IMR-90 (cell line): ENCODE results near the gene APOL5. TPM values are rescaled to one million over a fixed set of nuclear protein-coding genes. Genes with fewer than 3 reads are reported as not detected.

Experiments used
- ATAC-seq: fragments of 200-7000 bp; cut with Tn5 transposase; 2 replicates; pipeline ENCODE4 v1.9.1; 2020; ENCODE audit warnings: low read depth, mild to moderate bottlenecking, moderate library complexity
- BruUV-seq: library from RNA; stranded (reverse); fragments of 400-500 nt; replicated peaks from 2 replicates; lab custom pipeline; 2021; lab: Mats Ljungman, UMichigan
- CTCF ChIA-PET: fragments of 300-600 bp; formaldehyde crosslinking; extraction: SDS; loops from one replicate; lab custom pipeline; 2021; ENCODE audit warnings: antibody characterized with exemption; lab: Yijun Ruan, JAX
- POLR2A ChIA-PET: fragments of 300-600 bp; sonication (Branson Sonifier 250); formaldehyde crosslinking; loops from one replicate; lab custom pipeline; 2022; ENCODE audit warnings: antibody characterized with exemption; ENCODE audit not compliant: unreplicated experiment; lab: Charles Lee
- DNase-seq: peaks from one replicate; pipeline ENCODE4 v3.0.0; 2013
- H2AFZ ChIP-seq: replicated peaks from 2 replicates; pipeline ENCODE3; 2013; ENCODE audit warnings: low read length, mild to moderate bottlenecking; ENCODE audit not compliant: poor library complexity
- H2AK5ac ChIP-seq: 2 replicates; pipeline ENCODE4 v1.6.1; 2013; ENCODE audit warnings: low read depth, low read length, inconsistent platforms
- H2AK9ac ChIP-seq: replicated peaks from 2 replicates; pipeline ENCODE3; 2013; ENCODE audit warnings: mild to moderate bottlenecking, low read depth, low read length, moderate library complexity; ENCODE audit not compliant: poor library complexity
- H2BK120ac ChIP-seq: 2 replicates; pipeline ENCODE4 v1.6.1; 2013; ENCODE audit warnings: low read depth, low read length, inconsistent platforms
- H2BK15ac ChIP-seq: 3 replicates; pipeline ENCODE4 v1.6.1; 2013; ENCODE audit warnings: low read depth, low read length, inconsistent platforms
- H2BK20ac ChIP-seq: 2 replicates; pipeline ENCODE4 v1.6.1; 2013; ENCODE audit warnings: low read depth, mild to moderate bottlenecking, inconsistent platforms, low read length, moderate library complexity
- H2BK5ac ChIP-seq: 2 replicates; pipeline ENCODE4 v1.6.1; 2013; ENCODE audit warnings: mild to moderate bottlenecking, low read depth, low read length, inconsistent platforms; ENCODE audit not compliant: poor library complexity, severe bottlenecking
- H3K14ac ChIP-seq: replicated peaks from 2 replicates; pipeline ENCODE4 v1.6.1; 2013; ENCODE audit warnings: low read depth, low read length, inconsistent platforms
- H3K18ac ChIP-seq: 2 replicates; pipeline ENCODE4 v1.6.1; 2013; ENCODE audit warnings: low read depth, low read length, control low read depth
- H3K23ac ChIP-seq: 2 replicates; pipeline ENCODE4 v1.6.1; 2013; ENCODE audit warnings: low read depth, low read length, inconsistent platforms
- H3K27ac ChIP-seq: 2 replicates; pipeline ENCODE4 v1.5.1; 2013; ENCODE audit warnings: mild to moderate bottlenecking, control low read depth, low read length; ENCODE audit not compliant: insufficient read depth
- H3K27me3 ChIP-seq: 2 replicates; pipeline ENCODE4 v1.6.1; 2013; ENCODE audit warnings: low read length; ENCODE audit not compliant: control insufficient read depth, insufficient read depth
- H3K36me3 ChIP-seq: 2 replicates; pipeline ENCODE4 v1.6.1; 2013; ENCODE audit warnings: low read length, mixed read lengths; ENCODE audit not compliant: control insufficient read depth, insufficient read depth
- H3K4ac ChIP-seq: 2 replicates; pipeline ENCODE4 v1.6.1; 2013; ENCODE audit warnings: low read depth, low read length, inconsistent platforms
- H3K4me1 ChIP-seq: 2 replicates; pipeline ENCODE4 v1.6.1; 2013; ENCODE audit warnings: low read length, mixed read lengths; ENCODE audit not compliant: control insufficient read depth, insufficient read depth
- H3K4me2 ChIP-seq: 2 replicates; pipeline ENCODE4 v1.6.1; 2013; ENCODE audit warnings: low read depth, mild to moderate bottlenecking, control low read depth, low read length, moderate library complexity
- H3K4me3 ChIP-seq: 2 replicates; pipeline ENCODE4 v1.5.1; 2013; ENCODE audit warnings: low read depth, mild to moderate bottlenecking, control low read depth, low read length, moderate library complexity; ENCODE audit not compliant: insufficient read depth
- H3K56ac ChIP-seq: 2 replicates; pipeline ENCODE4 v1.6.1; 2013; ENCODE audit warnings: low read length, inconsistent platforms; ENCODE audit not compliant: insufficient read depth; ENCODE audit errors: extremely low read depth
- H3K79me1 ChIP-seq, 2 experiments: 2 replicates each; pipeline ENCODE4 v1.6.1; 2013; ENCODE audit warnings: low read length in 2 of 2, inconsistent platforms in 1 of 2, low read depth in 1 of 2
- H3K9ac ChIP-seq: 2 replicates; pipeline ENCODE4 v1.6.1; 2013; ENCODE audit warnings: low read depth, low read length, control low read depth
- H3K9me1 ChIP-seq: 2 replicates; pipeline ENCODE4 v1.6.1; 2013; ENCODE audit warnings: low read length, inconsistent platforms; ENCODE audit not compliant: insufficient read depth
- H3K9me3 ChIP-seq: 2 replicates; pipeline ENCODE4 v1.6.1; 2013; ENCODE audit warnings: low read length; ENCODE audit not compliant: control insufficient read depth, insufficient read depth
- H4K20me1 ChIP-seq: 2 replicates; pipeline ENCODE4 v1.6.1; 2013; ENCODE audit warnings: low read length, inconsistent platforms; ENCODE audit not compliant: insufficient read depth
- H4K5ac ChIP-seq: 2 replicates; pipeline ENCODE4 v1.6.1; 2013; ENCODE audit warnings: mild to moderate bottlenecking, low read depth, low read length, control low read depth
- H4K8ac ChIP-seq, 2 experiments: 2 replicates each; pipeline ENCODE4 v1.6.1; 2013; ENCODE audit warnings: low read depth in 2 of 2, low read length in 2 of 2, control low read depth in 1 of 2, inconsistent platforms in 1 of 2
- H4K91ac ChIP-seq: 2 replicates; pipeline ENCODE4 v1.6.1; 2013; ENCODE audit warnings: low read depth, low read length, inconsistent platforms; ENCODE audit not compliant: insufficient read depth
- BHLHE40 ChIP-seq: fragments of 150-350 bp; IDR thresholded peaks from 2 replicates; pipeline ENCODE4 v1.6.1; 2016; ENCODE audit warnings: mild to moderate bottlenecking, low read depth, low read length
- CEBPB ChIP-seq: IDR thresholded peaks from 2 replicates; pipeline ENCODE4 v1.6.1; 2012; ENCODE audit warnings: low read depth, low read length, improper control_type of control experiment
- CHD1 ChIP-seq: IDR thresholded peaks from 2 replicates; pipeline ENCODE4 v1.6.1; 2012; ENCODE audit warnings: low read depth, low read length, improper control_type of control experiment
- CTCF ChIP-seq: conservative IDR thresholded peaks from 2 replicates; pipeline ENCODE4 v1.5.1; 2012; ENCODE audit warnings: mild to moderate bottlenecking, low read depth, low read length, improper control_type of control experiment
- ELK1 ChIP-seq: fragments of 150-350 bp; IDR thresholded peaks from 2 replicates; pipeline ENCODE4 v1.6.1; 2016; ENCODE audit warnings: low read depth, mild to moderate bottlenecking, low read length, moderate library complexity, borderline replicate concordance
- FOS ChIP-seq: fragments of 150-350 bp; IDR thresholded peaks from 2 replicates; pipeline ENCODE4 v1.6.1; 2016; ENCODE audit warnings: low read depth, low read length
- MAFK ChIP-seq: IDR thresholded peaks from 2 replicates; pipeline ENCODE4 v1.6.1; 2012; ENCODE audit warnings: low read depth, low read length, improper control_type of control experiment
- MAZ ChIP-seq: IDR thresholded peaks from 2 replicates; pipeline ENCODE4 v1.6.1; 2012; ENCODE audit warnings: low read depth, mild to moderate bottlenecking, low read length, improper control_type of control experiment, moderate library complexity, borderline replicate concordance
- MXI1 ChIP-seq: IDR thresholded peaks from 2 replicates; pipeline ENCODE4 v1.6.1; 2012; ENCODE audit warnings: low read depth, mild to moderate bottlenecking, low read length, moderate library complexity, borderline replicate concordance
- NFE2L2 ChIP-seq: fragments of 150-350 bp; IDR thresholded peaks from 2 replicates; pipeline ENCODE4 v1.6.1; 2016; ENCODE audit warnings: low read depth, mild to moderate bottlenecking, low read length
- POLR2A ChIP-seq: IDR thresholded peaks from 2 replicates; pipeline ENCODE4 v1.6.1; 2012; ENCODE audit warnings: mild to moderate bottlenecking, low read depth, low read length
- RAD21 ChIP-seq: IDR thresholded peaks from 2 replicates; pipeline ENCODE4 v1.6.1; 2012; ENCODE audit warnings: low read length, improper control_type of control experiment
- RCOR1 ChIP-seq: IDR thresholded peaks from 2 replicates; pipeline ENCODE4 v1.6.1; 2012; ENCODE audit warnings: mild to moderate bottlenecking, low read length, improper control_type of control experiment; ENCODE audit not compliant: insufficient replicate concordance
- RFX5 ChIP-seq: IDR thresholded peaks from 2 replicates; pipeline ENCODE4 v1.8.0; 2012; ENCODE audit warnings: low read depth, mild to moderate bottlenecking, low read length, moderate library complexity
- SMC3 ChIP-seq: fragments of 150-350 bp; IDR thresholded peaks from 2 replicates; pipeline ENCODE4 v1.6.1; 2016; ENCODE audit warnings: low read depth, mild to moderate bottlenecking, antibody characterized with exemption, low read length, moderate library complexity
- USF2 ChIP-seq: fragments of 150-350 bp; IDR thresholded peaks from 2 replicates; pipeline ENCODE4 v1.6.1; 2017; ENCODE audit warnings: mild to moderate bottlenecking, antibody characterized with exemption, low read length, low read depth
- WGBS, 2 experiments: methylation state at CpG; one replicate each; pipeline versions ENCODE4 v1.1.5 to v1.1.7; 2013; ENCODE audit warnings: missing lambda C conversion rate in 2 of 2; ENCODE audit not compliant: insufficient read length in 1 of 2; ENCODE audit errors: extremely low coverage in 2 of 2; 5-methylcytosine and 5-hydroxymethylcytosine counted together
- dilution Hi-C: fragments of 300-500 bp; cut with HindIII; formaldehyde crosslinking; loops from one replicate; pipeline ENCODE4 v1.14.3; 2018; ENCODE audit warnings: low sequenced_read_pairs; ENCODE audit not compliant: unreplicated experiment
- in situ Hi-C: fragments of 300-500 bp; cut with MboI; formaldehyde crosslinking; loops from 3 replicates; pipeline ENCODE4 v1.14.3; 2019; ENCODE audit warnings: low sequenced_read_pairs, inconsistent platforms, mixed read lengths
- intact Hi-C: fragments of 100-400 bp; cut with micrococcal nuclease; formaldehyde crosslinking; loops from 2 replicates; pipeline ENCODE4 v1.10.0; 2022
- polyA plus RNA-seq, 3 experiments: library from polyadenylated mRNA; depleted of rRNA; stranded (reverse); fragments of >200 nt; gene quantifications; 2 replicates each; pipeline ENCODE4 v1.2.3, GENCODE V29; 2012; ENCODE audit warnings: low replicate concordance in 1 of 3
- total RNA-seq: library from RNA; depleted of rRNA; stranded (reverse); fragments of >200 nt; gene quantifications from 2 replicates; pipeline ENCODE4 v1.2.3, GENCODE V29; 2012

APOL5 gene
- total and polyA plus RNA-seq, 2 of the 4 experiments (the other 2 are of a cell fraction) = 0.15 to 0.18 TPM

GRCh38 chr22:35736701-35737100 lies 19.0 kb downstream of the APOL5 start:
- Histone ChIP-seq H3K56ac (no peak overlapping the region), H3K79me1 (peaks cover 13 to 21% of the 10 kb centered on the region in 2 experiments; a peak in 3 of 4 replicates), H2AK9ac (no peak overlapping the region), H2BK120ac (no peak overlapping the region), H3K36me3 (peaks cover 28% of the 10 kb centered on the region), H3K9me1 (peaks cover 15% of the 10 kb centered on the region), H3K14ac (no peak overlapping the region), H3K4me2 (no peak overlapping the region), H3K9ac (no peak overlapping the region), H4K8ac (no peak overlapping the region), H2AFZ (no peak overlapping the region), H2BK15ac (no peak overlapping the region), H3K9me3 (no peaks in the 10 kb centered on the region), H3K23ac (no peak overlapping the region), H4K5ac (no peak overlapping the region), H3K4me3 (no peak overlapping the region), H2AK5ac (no peak overlapping the region), H3K18ac (no peak overlapping the region), H2BK5ac (no peak overlapping the region), H4K91ac (no peak overlapping the region), H4K20me1 (no peaks in the 10 kb centered on the region), H3K27me3 (no peaks in the 10 kb centered on the region), H3K4ac (no peak overlapping the region), H3K4me1 (peaks cover 2% of the 10 kb centered on the region; the same call in 1 of the 2 replicates), H2BK20ac (no peak overlapping the region), H3K27ac (no peak overlapping the region)
- ChIA-PET POLR2A (no interaction called here), CTCF (no interaction called here)
- ATAC-seq (no peak), DNase-seq (no peak)
- BruUV-seq = no TSS peak
- WGBS, 2 experiments = 98% methylated on average over 6 of the region's 12 CpGs; no CpG with 5 or more reads in 1 of the 2 experiments
- in situ Hi-C loops (no loop called here), dilution Hi-C loops (no loop called here), intact Hi-C loops (loop anchor here (2.0 to 5.0 kb wide), 2 partner anchors 52 to 384 kb away; no protein-coding TSS in a partner anchor)
- TF ChIP-seq FOS = no peak
- TF ChIP-seq BHLHE40 = no peak
- no peak for TF ChIP-seq MAFK
- no peak for TF ChIP-seq MAZ
- no peak for TF ChIP-seq CEBPB
- no peak for TF ChIP-seq ELK1
- no peak for TF ChIP-seq CHD1
- TF ChIP-seq POLR2A = no peak
- no peak for TF ChIP-seq USF2
- no peak for TF ChIP-seq NFE2L2
- TF ChIP-seq CTCF = no peak
- TF ChIP-seq RFX5 = no peak
- TF ChIP-seq MXI1 = no peak
- no peak for TF ChIP-seq RCOR1
- no peak for TF ChIP-seq RAD21
- no peak for TF ChIP-seq SMC3
